Liver (tissue), 3 donors: Measurements from ENCODE around the gene USP31.

Experiments
- CTCF ChIP-seq: fragments of 150-350 bp; IDR thresholded peaks from 2 replicates; pipeline ENCODE4 v1.5.1; 2017; ENCODE audit warnings: improper control_type of control experiment, low read depth, low read length; ENCODE audit not compliant: missing input control
- FOXA1 ChIP-seq: IDR thresholded peaks from 2 replicates; pipeline ENCODE4 v1.6.1; 2016; ENCODE audit warnings: antibody characterized with exemption
- GABPA ChIP-seq, 2 donors: IDR thresholded peaks in 1 of 2; conservative IDR thresholded peaks in 1 of 2; 2 replicates each; pipeline ENCODE4 v1.6.1; 2016; ENCODE audit warnings: antibody characterized with exemption in 2 of 2, mild to moderate bottlenecking in 1 of 2, moderate library complexity in 1 of 2
- RAD21 ChIP-seq, 2 donors: IDR thresholded peaks; 2 replicates each; pipeline ENCODE4 v1.6.1; 2016; ENCODE audit warnings: antibody characterized with exemption in 2 of 2, mild to moderate bottlenecking in 2 of 2
- REST ChIP-seq: IDR thresholded peaks from 2 replicates; pipeline ENCODE4 v1.6.1; 2016; ENCODE audit warnings: antibody characterized with exemption, mild to moderate bottlenecking
- SP1 ChIP-seq: IDR thresholded peaks from 2 replicates; pipeline ENCODE4 v1.6.1; 2018; ENCODE audit warnings: antibody characterized with exemption, mild to moderate bottlenecking
- TF ChIP-seq, protein P1 (sequence below): IDR thresholded peaks from 2 replicates; pipeline ENCODE4 v1.6.1; 2016; ENCODE audit warnings: antibody characterized with exemption
- donor health status: healthy.
- donor health status: healthy.

GRCh38 chr16:23187341-23187740, 38.1 kb upstream of the USP31 start:
- TF ChIP-seq, protein P1, sequence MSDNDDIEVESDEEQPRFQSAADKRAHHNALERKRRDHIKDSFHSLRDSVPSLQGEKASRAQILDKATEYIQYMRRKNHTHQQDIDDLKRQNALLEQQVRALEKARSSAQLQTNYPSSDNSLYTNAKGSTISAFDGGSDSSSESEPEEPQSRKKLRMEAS = no peak
- TF ChIP-seq RAD21 (IDR thresholded peaks at IDR 0.05) = no peak
- no peak for TF ChIP-seq CTCF
- no peak for TF ChIP-seq GABPA (IDR thresholded peaks at IDR 0.05 in 1 of 2, conservative IDR thresholded peaks at IDR 0.05 in 1 of 2)
- TF ChIP-seq FOXA1 = no peak
- TF ChIP-seq SP1 = no peak
- TF ChIP-seq REST = no peak
